Lung (tissue), 12 donors: ENCODE results near the gene FOXO1. TPM values are rescaled to one million over a fixed set of nuclear protein-coding genes. Genes with fewer than 3 reads are reported as not detected.

Experiments
- ATAC-seq: fragments of 200-7000 bp; cut with Tn5 transposase; one replicate; pipeline ENCODE4 v1.9.1; 2020; ENCODE audit warnings: moderate number of reproducible peaks; ENCODE audit not compliant: insufficient read depth, low FRiP score
- DNase-seq, 3 donors: peaks; one replicate each; pipeline ENCODE4 v3.0.0-alpha.2; 2013 to 2017
- H3K27ac ChIP-seq, 2 donors: one replicate each; pipeline ENCODE4 v1.5.1; 2013; ENCODE audit warnings: mild to moderate bottlenecking in 2 of 2, moderate library complexity in 2 of 2, control low read depth in 1 of 2, inconsistent platforms in 1 of 2, low read depth in 1 of 2, low read length in 1 of 2
- H3K27me3 ChIP-seq, 3 donors: one replicate each; pipeline ENCODE4 v1.5.1; 2013; ENCODE audit warnings: low read length in 2 of 3; ENCODE audit not compliant: control insufficient read depth in 3 of 3, insufficient read depth in 3 of 3
- H3K36me3 ChIP-seq, 4 donors: one replicate each; pipeline ENCODE4 v1.5.1; 2013; ENCODE audit warnings: low read length in 4 of 4, mild to moderate bottlenecking in 1 of 4, moderate library complexity in 1 of 4; ENCODE audit not compliant: control insufficient read depth in 4 of 4, insufficient read depth in 4 of 4
- H3K4me1 ChIP-seq, 5 donors: one replicate each; pipeline ENCODE4 v1.5.1; 2013; ENCODE audit warnings: low read length in 5 of 5, mild to moderate bottlenecking in 2 of 5, moderate library complexity in 1 of 5; ENCODE audit not compliant: control insufficient read depth in 5 of 5, insufficient read depth in 5 of 5
- H3K4me3 ChIP-seq: one replicate; pipeline ENCODE4 v1.5.1; 2013; ENCODE audit warnings: mild to moderate bottlenecking, control low read depth, moderate library complexity
- H3K9ac ChIP-seq, 2 donors: one replicate each; pipeline ENCODE4 v1.5.1; 2013; ENCODE audit warnings: low read length in 2 of 2, control low read depth in 1 of 2; ENCODE audit not compliant: insufficient read depth in 1 of 2
- H3K9me3 ChIP-seq, 4 donors: one replicate each; pipeline ENCODE4 v1.5.1; 2013; ENCODE audit warnings: low read length in 3 of 4, mild to moderate bottlenecking in 1 of 4, moderate library complexity in 1 of 4; ENCODE audit not compliant: control insufficient read depth in 4 of 4, insufficient read depth in 3 of 4
- WGBS, 2 donors: extraction: QIAGEN DNeasy Blood & Tissue Kit; methylation state at CpG; one replicate each; pipeline ENCODE4 v1.1.7; 2013; 5-methylcytosine and 5-hydroxymethylcytosine counted together
- polyA plus RNA-seq, 2 donors: library from polyadenylated mRNA; stranded (reverse); fragments of 200-250 nt; gene quantifications; one replicate each; pipeline ENCODE4 v1.2.1, GENCODE V29; 2013
- total RNA-seq, 2 donors: library from RNA; depleted of rRNA in 1 of 2; stranded (reverse); fragments of >200 nt in 1 of 2; gene quantifications; one replicate each; pipeline ENCODE4 v1.2.1, GENCODE V29; 2014 to 2021
- TF ChIP-seq, protein P1 (sequence below): IDR thresholded peaks from 2 replicates; pipeline ENCODE4 v1.5.1; 2012; ENCODE audit warnings: mild to moderate bottlenecking; ENCODE audit errors: control extremely low read depth, extremely low read depth
- donor health status: control.
- donor health status: control.
- donor health status: Bipolar disorder and iron deficiency.
- donor health status: healthy.
- donor health status: DM: yes; HTN: yes; CAD: no.

Gene FOXO1
- total and polyA plus RNA-seq, 4 donors = 4.1 to 37.1 (median 21.3) TPM

DNA sequence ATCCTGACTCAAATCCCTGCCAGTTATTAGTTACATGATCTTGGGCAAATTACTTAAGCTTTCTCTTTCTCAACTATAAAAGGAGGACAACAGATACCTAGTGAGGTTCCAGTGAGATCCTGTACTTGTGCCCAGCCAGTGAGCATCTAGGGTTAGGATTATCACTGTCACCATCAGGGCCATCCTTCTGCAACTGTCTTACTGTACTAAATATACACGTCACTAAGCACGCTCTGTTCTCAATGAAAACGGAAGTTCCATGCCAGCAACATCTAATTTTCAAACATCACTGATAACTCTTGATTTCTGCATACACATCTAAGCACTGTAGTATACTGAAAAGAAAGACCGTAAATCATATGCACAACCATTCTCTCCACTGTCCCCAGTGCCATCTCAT is 70.0 kb downstream of the FOXO1 start:
- DNase-seq (no peak), ATAC-seq (no peak)
- Histone ChIP-seq H3K9me3 (no peaks in the 10 kb centered on the region), H3K36me3 (no peaks in the 10 kb centered on the region), H3K27ac (no peak overlapping the region), H3K4me3 (no peak overlapping the region), H3K4me1 (peaks cover 0 to 30% (median 0%) of the 10 kb centered on the region in 5 donors), H3K27me3 (no peaks in the 10 kb centered on the region), H3K9ac (no peak overlapping the region)
- WGBS, 2 donors = 60 to 70% methylated on average over 4 of the region's 4 CpGs
- TF ChIP-seq, protein P1, sequence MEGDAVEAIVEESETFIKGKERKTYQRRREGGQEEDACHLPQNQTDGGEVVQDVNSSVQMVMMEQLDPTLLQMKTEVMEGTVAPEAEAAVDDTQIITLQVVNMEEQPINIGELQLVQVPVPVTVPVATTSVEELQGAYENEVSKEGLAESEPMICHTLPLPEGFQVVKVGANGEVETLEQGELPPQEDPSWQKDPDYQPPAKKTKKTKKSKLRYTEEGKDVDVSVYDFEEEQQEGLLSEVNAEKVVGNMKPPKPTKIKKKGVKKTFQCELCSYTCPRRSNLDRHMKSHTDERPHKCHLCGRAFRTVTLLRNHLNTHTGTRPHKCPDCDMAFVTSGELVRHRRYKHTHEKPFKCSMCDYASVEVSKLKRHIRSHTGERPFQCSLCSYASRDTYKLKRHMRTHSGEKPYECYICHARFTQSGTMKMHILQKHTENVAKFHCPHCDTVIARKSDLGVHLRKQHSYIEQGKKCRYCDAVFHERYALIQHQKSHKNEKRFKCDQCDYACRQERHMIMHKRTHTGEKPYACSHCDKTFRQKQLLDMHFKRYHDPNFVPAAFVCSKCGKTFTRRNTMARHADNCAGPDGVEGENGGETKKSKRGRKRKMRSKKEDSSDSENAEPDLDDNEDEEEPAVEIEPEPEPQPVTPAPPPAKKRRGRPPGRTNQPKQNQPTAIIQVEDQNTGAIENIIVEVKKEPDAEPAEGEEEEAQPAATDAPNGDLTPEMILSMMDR = no peak

DNA sequence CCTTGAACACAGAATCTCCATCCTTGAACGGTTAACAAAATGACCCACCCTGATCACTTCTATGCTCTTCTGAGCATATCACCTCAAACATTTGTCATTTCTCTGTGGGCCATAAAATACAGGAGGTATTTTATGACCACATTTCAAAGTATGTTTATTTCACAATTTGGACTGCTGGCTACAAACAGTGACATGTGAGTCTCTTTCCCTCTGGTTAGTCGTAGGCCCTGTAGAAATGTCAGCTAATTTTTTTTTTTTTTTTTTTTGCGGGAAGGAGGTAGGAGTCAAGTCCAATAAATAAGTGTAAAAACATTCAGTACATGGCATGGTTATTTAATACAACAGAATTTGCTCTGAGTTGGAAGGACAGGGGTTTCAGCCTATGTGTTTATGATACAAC is 70.7 kb downstream of the FOXO1 start:
- Histone ChIP-seq H3K27me3 (no peaks in the 10 kb centered on the region), H3K27ac (no peak overlapping the region), H3K36me3 (no peaks in the 10 kb centered on the region), H3K4me3 (no peak overlapping the region), H3K9ac (no peak overlapping the region), H3K9me3 (no peaks in the 10 kb centered on the region), H3K4me1 (peaks cover 0 to 37% (median 0%) of the 10 kb centered on the region in 5 donors)
- WGBS, 2 donors = 81 to 87% methylated on average over 3 of the region's 3 CpGs
- no peak for ATAC-seq
- TF ChIP-seq, protein P1 = no peak
- DNase-seq = no peak

DNA sequence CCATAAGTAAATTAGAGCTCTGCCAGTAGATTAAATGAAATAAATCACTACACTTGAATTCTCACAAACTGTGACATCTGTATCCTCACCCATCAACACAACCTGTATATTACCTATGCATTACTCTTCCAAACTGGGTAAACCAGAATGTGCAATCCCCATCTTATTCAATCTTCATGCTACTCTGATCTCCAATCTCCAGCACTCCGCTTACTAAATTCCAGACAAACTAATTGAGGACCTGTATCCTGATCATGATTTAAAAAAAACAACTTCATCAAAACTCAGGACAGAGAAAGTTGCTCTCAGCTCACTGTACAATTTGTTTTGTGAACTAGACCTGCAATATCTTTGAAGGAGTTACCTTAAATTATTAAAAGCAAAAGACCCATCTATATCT is 74.4 kb downstream of the FOXO1 start:
- TF ChIP-seq, protein P1 = no peak
- H3K27me3 ChIP-seq = no peaks in the 10 kb centered on the region
- WGBS, 2 donors = 99 to 100% methylated on average over 1 of the region's 1 CpG
- no peak overlapping the region for H3K27ac ChIP-seq
- no peak overlapping the region for H3K9ac ChIP-seq
- DNase-seq (no peak), ATAC-seq (no peak)
- no peaks in the 10 kb centered on the region for H3K9me3 ChIP-seq
- no peak overlapping the region for H3K4me3 ChIP-seq
- H3K4me1 ChIP-seq = peaks cover 0 to 50% (median 15%) of the 10 kb centered on the region in 5 donors
- H3K36me3 ChIP-seq = no peaks in the 10 kb centered on the region

DNA sequence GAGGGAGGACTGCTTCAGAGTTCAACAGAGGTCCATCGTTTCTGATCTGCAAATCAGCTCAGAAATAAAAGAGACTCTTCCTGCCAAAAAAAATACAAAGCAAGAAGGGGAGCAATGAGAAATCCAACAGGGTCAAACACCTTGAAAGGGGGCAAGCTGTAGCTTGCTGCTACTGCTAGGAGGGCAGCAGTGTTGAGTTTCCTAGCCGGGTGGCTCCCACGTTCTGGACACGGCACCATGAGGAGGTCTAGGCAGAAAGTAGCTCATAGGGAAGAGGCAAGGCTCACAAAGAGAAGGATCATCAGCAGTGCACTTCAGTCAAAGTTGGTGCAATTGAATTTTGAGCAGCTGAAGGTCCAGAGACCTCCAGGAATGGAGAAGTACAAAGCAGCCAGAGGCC is 75.3 kb downstream of the FOXO1 start:
- Histone ChIP-seq H3K27me3 (no peaks in the 10 kb centered on the region), H3K27ac (peak overlapping the region; percentile 18 to 65), H3K4me1 (peaks cover 0 to 53% (median 20%) of the 10 kb centered on the region in 5 donors), H3K4me3 (no peak overlapping the region), H3K9me3 (no peaks in the 10 kb centered on the region), H3K9ac (no peak overlapping the region), H3K36me3 (no peaks in the 10 kb centered on the region)
- WGBS, 2 donors = 82 to 86% methylated on average over 4 of the region's 4 CpGs
- TF ChIP-seq, protein P1 = no peak
- DNase-seq (no peak), ATAC-seq (no peak)
